Osteoblast (primary cell): ENCODE data around the gene SLMAP. TPM values are rescaled to one million over a fixed set of nuclear protein-coding genes. Genes with fewer than 3 reads are reported as not detected.

ENCODE experiments used
- DNase-seq: peaks from one replicate; pipeline ENCODE4 v3.0.0; 2011; ENCODE audit warnings: low spot score, mixed read lengths; ENCODE audit not compliant: insufficient read length; ENCODE audit errors: missing footprints
- H2AFZ ChIP-seq: 2 replicates; pipeline ENCODE4 v1.6.0; 2011; ENCODE audit warnings: mild to moderate bottlenecking, low read length
- H3K27ac ChIP-seq: 2 replicates; pipeline ENCODE4 v1.5.1; 2011; ENCODE audit warnings: mild to moderate bottlenecking, low read depth, low read length, moderate library complexity
- H3K27me3 ChIP-seq: 2 replicates; pipeline ENCODE4 v1.6.0; 2012; ENCODE audit warnings: mild to moderate bottlenecking, control low read depth, inconsistent platforms, low read length, moderate library complexity; ENCODE audit not compliant: insufficient read depth
- H3K36me3 ChIP-seq: 2 replicates; pipeline ENCODE4 v1.5.1; 2011; ENCODE audit warnings: mild to moderate bottlenecking, low read length, control low read depth, moderate library complexity; ENCODE audit not compliant: insufficient read depth
- H3K4me1 ChIP-seq: 2 replicates; pipeline ENCODE4 v1.5.1; 2011; ENCODE audit warnings: mild to moderate bottlenecking, low read length, control low read depth, moderate library complexity; ENCODE audit not compliant: insufficient read depth
- H3K4me2 ChIP-seq: 2 replicates; pipeline ENCODE4 v1.6.0; 2011; ENCODE audit warnings: mild to moderate bottlenecking, low read length; ENCODE audit not compliant: insufficient read depth
- H3K4me3 ChIP-seq: fragments of 200-600 bp; sonication (generic); 3 replicates; pipeline ENCODE4 v1.5.1; 2012; ENCODE audit warnings: mild to moderate bottlenecking, low read length, inconsistent platforms; ENCODE audit not compliant: insufficient read depth
- H3K79me2 ChIP-seq: 2 replicates; pipeline ENCODE4 v1.6.0; 2012; ENCODE audit warnings: mild to moderate bottlenecking, low read length, control low read depth, inconsistent platforms; ENCODE audit not compliant: insufficient read depth
- H3K9me3 ChIP-seq: 2 replicates; pipeline ENCODE4 v1.5.1; 2011; ENCODE audit warnings: low read depth, low read length, control low read depth
- H4K20me1 ChIP-seq: 2 replicates; pipeline ENCODE4 v1.6.0; 2012; ENCODE audit warnings: mild to moderate bottlenecking, low read length, control low read depth; ENCODE audit not compliant: insufficient read depth
- CTCF ChIP-seq: IDR thresholded peaks from 2 replicates; pipeline ENCODE4 v1.5.1; 2011; ENCODE audit warnings: mild to moderate bottlenecking, low read depth, low read length, moderate library complexity; ENCODE audit errors: extremely low read depth
- total RNA-seq: library from RNA; depleted of rRNA; stranded (reverse); fragments of >200 nt; gene quantifications from 2 replicates; pipeline ENCODE4 v1.2.3, GENCODE V29; 2012

Gene SLMAP
- total RNA-seq, 1 donor, result 50.7 TPM

GRCh38 chr3:57935539-57935938 lies 179.4 kb downstream of the SLMAP start:
- Histone ChIP-seq H3K9me3 (no peaks in the 10 kb centered on the region), H4K20me1 (no peaks in the 10 kb centered on the region), H2AFZ (no peak overlapping the region), H3K36me3 (peaks cover 8% of the 10 kb centered on the region), H3K27me3 (no peaks in the 10 kb centered on the region), H3K4me3 (no peak overlapping the region), H3K79me2 (no peaks in the 10 kb centered on the region), H3K27ac (no peak overlapping the region), H3K4me2 (no peak overlapping the region), H3K4me1 (no peaks in the 10 kb centered on the region)
- no peak for TF ChIP-seq CTCF
- DNase-seq, result no peak

- no peak overlapping the region for H2AFZ ChIP-seq
- no peak for TF ChIP-seq CTCF
Observed at GRCh38 chr3:57937092-57937491, 181.0 kb downstream of the SLMAP start.

GRCh38 chr3:57939775-57940174 lies 183.7 kb downstream of the SLMAP start:
- H3K79me2 ChIP-seq, result no peaks in the 10 kb centered on the region
- no peak for TF ChIP-seq CTCF
- H2AFZ ChIP-seq, result no peak overlapping the region
- no peak overlapping the region for H3K4me2 ChIP-seq
- no peaks in the 10 kb centered on the region for H4K20me1 ChIP-seq
- no peaks in the 10 kb centered on the region for H3K4me1 ChIP-seq
- no peaks in the 10 kb centered on the region for H3K9me3 ChIP-seq
- H3K27me3 ChIP-seq, result no peaks in the 10 kb centered on the region
- no peaks in the 10 kb centered on the region for H3K36me3 ChIP-seq
- no peak overlapping the region for H3K27ac ChIP-seq
- DNase-seq, result no peak
- H3K4me3 ChIP-seq, result no peak overlapping the region

More at GRCh38 chr3:57937092-57937491, 181.0 kb downstream of the SLMAP start:
- no peaks in the 10 kb centered on the region for H3K79me2 ChIP-seq
- H3K9me3 ChIP-seq, result no peaks in the 10 kb centered on the region
- peaks cover 5% of the 10 kb centered on the region for H3K36me3 ChIP-seq
- no peak overlapping the region for H3K27ac ChIP-seq
- no peak overlapping the region for H3K4me2 ChIP-seq
- H3K4me1 ChIP-seq, result no peaks in the 10 kb centered on the region
- DNase-seq, result no peak
- H3K4me3 ChIP-seq, result no peak overlapping the region
- H4K20me1 ChIP-seq, result no peaks in the 10 kb centered on the region
- H3K27me3 ChIP-seq, result no peaks in the 10 kb centered on the region

- no peaks in the 10 kb centered on the region for H3K4me1 ChIP-seq
- no peaks in the 10 kb centered on the region for H3K27me3 ChIP-seq
- no peak for TF ChIP-seq CTCF
- H3K27ac ChIP-seq, result no peak overlapping the region
- H2AFZ ChIP-seq, result no peak overlapping the region
- H3K36me3 ChIP-seq, result no peaks in the 10 kb centered on the region
- H3K4me2 ChIP-seq, result no peak overlapping the region
- no peaks in the 10 kb centered on the region for H3K79me2 ChIP-seq
- no peak for DNase-seq
- no peaks in the 10 kb centered on the region for H3K9me3 ChIP-seq
- H4K20me1 ChIP-seq, result no peaks in the 10 kb centered on the region
- H3K4me3 ChIP-seq, result no peak overlapping the region
Observed at GRCh38 chr3:57942388-57942787, 186.3 kb downstream of the SLMAP start.
